Fibroblast of skin of back (primary cell): Measurements from ENCODE around the gene SLC44A1.
"Not testable (repeated sequence)": the region's sequence is repeated elsewhere in the genome, so short reads cannot be mapped to it uniquely, and the experiment has no call there.

ENCODE experiments used
- DNase-seq: peaks from one replicate; pipeline ENCODE4 v3.0.0-alpha.2; 2013

SLC44A1 gene

DNA sequence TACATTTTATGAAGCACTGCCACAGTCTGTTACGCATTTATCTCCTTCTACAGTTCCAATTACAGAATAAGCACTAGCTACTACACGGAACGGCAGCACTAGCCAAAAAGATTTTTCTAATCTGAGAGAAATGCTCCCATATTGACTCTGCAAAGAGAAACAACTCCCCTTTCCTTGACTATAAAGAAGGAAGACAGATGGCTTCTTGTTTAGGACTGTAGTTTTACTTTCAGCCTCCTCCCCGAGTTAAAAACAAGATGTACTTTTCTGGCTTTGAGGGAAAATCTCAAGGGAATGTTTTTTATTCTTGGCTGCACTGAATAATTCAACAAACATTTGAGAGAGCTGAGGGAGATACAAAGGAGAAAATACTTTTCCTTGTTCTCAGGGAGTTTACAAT, 1.9 kb upstream of the SLC44A1 start:
- DNase-seq, result peak; percentile 20

DNA sequence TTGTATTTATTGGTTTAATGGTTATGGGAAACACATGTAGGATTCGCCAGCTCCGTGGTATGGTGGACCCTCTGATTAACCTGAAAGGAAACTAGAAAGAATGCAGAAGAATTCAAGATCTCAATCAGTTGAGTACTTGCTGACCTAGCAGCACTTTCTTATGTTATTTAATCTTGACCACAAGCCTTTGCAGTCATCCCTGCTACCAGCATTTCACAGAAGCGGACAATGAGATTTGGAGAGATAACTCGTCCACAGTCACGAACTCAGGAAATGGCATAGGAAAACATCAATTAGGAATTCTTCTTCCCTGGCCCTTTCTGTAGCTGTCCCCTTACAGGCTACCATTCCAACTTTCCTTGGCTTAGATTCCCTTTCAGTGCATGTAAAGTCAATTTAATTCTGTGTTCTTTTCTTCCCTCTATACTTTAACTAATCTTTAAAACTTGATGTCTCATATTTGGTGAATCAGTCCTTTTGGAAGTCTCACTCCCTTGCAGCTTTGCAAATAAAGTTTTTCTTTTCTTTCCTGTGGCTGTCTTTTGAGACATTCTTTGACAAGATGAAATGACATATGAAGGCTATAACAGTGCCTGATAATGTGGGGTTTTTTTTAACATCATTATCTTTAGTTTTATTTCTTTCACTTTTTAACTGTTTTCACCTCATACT, 1.3 kb upstream of the SLC44A1 start:
- peak; percentile 58 for DNase-seq

DNA sequence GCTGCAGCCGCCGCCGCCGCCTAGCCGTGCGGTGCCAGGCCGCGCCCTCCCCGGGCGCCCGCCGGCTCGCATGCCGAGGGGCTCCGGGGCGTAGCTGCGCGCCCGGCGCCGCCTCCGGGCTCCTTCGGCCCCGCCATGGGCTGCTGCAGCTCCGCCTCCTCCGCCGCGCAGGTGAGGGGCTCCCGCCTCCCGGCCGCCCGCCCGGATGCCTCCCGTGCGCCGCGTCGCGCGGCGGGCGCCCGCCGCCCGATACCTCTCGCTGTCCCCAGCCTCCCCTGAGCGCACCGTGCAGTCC, 230 bp downstream of the SLC44A1 start:
- DNase-seq, result no peak

DNA sequence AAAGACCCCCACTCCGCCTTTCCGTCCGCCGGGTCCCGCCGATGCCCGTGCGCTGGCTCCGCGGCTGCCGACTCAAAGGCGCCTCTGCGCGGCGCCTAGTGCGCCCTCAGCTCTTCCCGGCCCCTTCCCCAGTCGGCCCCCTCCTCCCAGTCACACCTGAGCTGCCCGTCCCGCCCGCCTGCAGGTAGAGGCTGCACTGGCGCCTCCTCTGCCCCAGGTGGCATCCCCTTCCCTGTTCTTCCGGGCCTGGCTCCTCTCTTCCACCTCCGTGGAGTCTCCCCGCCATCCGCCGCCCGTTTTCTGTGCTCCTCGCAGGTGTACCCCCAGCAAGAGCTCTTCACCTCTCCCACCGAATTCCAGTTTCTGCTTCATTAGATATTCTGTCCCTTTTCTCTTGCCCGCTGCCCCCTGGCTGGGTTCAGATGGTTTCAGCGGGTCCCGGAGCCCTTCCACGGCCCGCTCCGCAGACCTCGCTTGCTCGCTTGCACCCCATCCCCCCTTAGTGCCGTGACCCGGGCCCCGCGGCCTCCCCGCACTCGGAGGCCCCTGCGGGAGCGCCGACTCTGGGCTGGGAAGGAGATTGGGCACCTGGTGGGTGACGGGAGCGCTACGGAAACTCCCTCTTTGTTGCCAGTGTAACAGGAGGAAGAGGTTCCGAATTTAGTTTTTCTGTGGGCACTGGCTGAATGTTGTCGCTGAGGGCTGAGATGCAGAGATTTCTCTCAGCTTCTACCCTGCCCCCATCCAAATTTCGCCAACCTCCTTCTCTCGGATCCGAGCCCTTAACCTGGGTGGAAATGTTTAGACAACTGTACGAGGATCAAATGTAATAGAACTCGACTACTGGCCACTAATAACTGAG, 809 bp downstream of the SLC44A1 start:
- peak; percentile 13 for DNase-seq

DNA sequence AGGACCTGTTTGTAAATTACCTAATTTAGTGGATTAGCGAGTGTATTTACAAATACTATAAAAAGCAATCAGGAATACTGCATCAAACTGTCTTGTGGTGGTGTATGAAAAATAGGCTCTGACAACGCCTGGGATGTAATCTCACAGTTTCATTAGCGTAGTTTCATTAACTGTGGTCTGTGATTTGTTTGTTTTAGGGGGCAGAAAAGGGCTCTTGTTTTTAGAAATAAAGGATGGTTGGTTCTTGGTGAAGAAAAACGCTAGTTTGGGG, 1.4 kb downstream of the SLC44A1 start:
- no peak for DNase-seq

DNA sequence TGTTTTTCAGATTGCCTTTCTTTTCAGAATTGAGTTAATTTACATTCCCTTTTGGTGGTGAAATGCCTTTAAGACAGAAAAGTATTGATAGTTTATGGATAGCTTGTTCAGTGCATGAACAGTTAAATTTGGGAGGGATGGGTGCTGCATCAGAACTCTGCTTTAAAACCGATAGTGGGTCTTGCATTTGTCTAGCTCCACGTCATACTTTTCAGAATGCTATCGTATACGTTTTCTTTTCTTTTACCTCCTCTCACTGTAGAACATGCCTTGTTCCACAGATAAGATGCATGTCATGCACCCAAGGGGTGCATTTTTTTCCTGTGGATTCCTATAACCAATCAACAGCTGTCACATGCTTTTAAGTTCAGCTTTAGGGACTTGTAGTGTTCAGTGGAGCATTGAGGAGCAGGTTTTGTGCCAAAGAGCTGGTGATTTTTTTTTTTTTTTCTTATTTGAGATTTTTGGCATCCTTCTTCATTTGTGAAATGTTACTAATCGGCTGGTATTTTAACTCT, 2.3 kb downstream of the SLC44A1 start:
- no peak for DNase-seq

DNA sequence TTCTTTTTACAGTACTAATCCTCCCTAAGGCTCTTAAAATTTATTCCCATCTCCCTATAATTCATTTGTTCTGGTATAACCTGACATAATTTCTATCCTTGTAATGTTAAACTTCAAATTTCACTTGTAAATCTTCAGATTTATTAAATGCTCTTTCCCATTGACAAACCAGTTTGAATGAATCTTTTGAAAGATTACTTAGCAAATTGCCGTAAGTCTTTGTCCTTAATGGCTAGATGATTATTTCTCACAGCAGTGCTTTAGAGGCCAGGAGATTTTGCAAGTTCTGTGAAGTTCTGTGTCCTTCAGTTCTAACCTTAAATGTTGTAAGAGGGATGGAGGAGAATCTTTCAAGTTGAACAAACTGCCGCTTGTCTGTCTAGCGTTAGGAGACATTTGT, 4.2 kb downstream of the SLC44A1 start:
- no peak for DNase-seq

DNA sequence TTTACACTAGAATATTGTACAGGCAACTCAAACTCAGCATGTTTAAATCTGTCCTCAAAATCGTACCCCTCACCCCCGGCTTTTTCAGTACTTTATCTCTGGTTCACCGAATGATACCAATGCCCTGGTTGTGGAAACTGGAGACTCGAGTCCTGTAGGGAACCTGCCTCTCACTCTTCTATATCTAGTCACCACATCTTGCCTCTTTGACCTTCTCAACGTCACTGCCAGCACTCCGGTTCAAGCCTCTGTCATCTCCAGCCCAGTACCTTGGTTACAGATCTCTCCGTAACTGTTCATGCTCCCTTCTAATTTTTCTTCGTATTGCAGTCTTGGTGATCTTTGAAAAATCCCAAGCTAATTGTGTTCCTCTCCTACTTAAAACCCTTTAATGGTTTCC, 6.7 kb downstream of the SLC44A1 start:
- no peak for DNase-seq

DNA sequence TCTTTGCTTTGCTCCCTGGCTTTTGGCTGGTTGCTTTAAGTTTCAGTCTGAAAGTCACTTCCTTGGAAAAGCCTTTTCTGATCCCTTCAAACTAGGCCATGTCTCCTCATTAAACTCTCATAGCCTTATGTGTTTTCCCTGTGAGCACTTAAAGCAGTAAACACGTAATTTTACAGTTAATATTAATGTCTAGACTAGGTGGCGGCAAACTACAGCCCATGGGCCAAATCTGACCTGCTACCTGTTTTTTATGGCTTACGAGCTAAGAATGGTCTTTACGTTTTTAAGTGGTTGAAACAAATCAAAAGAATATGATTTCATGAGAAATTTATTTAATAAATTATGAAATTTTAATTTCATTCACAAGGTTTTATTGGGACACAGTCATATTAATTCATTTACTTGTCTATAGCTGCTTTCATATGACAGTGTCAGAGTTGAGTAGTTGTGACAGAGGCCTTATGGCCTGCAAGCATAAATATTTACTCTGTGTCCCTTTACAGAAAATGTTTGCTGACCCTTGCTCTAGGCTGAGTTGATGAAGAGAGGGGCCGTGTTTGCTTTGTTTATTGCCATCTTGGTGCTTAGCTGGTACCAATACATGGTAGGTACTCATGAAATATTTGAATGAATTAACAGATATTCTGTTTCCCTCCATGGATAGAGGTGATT, 7.4 kb downstream of the SLC44A1 start:
- DNase-seq, result no peak

DNA sequence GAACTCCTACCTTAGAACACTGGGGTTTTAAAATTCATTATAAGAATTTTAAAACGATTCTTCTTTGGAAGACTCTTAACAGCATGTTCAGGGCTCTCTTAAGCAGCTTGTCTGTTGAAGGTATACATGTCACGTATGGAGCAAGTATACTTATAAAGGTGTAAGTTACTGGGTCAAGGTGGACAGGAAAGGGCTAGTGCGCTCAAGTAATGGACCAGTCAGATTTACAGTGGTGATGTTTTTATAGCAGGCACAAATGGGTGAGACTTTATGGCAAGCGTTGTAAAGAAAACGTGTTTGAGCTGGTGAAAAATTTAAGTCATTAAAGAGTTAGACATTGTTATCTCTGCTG, 7.9 kb downstream of the SLC44A1 start:
- no peak for DNase-seq

DNA sequence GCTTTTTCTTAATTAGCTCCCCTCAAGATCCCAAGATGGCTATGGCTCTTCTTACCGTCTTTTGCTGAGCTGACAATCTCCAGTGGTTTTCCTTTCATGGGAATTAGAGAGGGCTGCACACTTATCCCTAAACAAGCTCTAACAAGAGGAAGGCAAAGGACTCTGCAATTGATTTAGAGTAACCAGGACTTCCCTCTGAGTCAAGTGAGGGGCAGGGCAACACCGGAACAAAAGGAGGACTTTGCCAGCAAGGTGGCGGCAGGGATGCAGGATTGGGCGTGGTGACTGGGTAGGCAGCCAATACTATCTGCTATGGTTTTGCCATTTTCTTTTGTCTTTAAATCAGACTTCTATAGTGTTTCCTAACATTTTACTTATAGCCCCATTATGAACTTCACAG, 9.8 kb downstream of the SLC44A1 start:
- DNase-seq, result no peak

DNA sequence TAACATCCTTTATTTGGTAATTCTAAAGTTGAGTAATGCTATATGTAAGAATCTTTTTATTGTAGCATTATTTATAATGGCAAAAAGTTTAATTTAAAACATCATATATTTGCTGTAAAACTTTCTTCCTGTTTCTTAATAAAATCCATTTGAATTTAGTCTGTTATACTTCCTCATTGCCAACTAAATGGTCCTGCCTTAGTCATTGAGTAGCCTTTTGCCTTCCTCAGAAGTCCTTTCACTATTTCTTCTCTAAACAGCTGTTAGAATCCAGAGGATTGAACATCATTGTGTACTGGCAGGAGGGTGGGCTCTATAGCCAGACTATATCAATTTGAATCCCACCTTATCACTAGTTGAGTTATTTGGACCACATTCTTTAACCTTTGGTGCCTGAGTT, 11.0 kb downstream of the SLC44A1 start:
- DNase-seq, result no peak

DNA sequence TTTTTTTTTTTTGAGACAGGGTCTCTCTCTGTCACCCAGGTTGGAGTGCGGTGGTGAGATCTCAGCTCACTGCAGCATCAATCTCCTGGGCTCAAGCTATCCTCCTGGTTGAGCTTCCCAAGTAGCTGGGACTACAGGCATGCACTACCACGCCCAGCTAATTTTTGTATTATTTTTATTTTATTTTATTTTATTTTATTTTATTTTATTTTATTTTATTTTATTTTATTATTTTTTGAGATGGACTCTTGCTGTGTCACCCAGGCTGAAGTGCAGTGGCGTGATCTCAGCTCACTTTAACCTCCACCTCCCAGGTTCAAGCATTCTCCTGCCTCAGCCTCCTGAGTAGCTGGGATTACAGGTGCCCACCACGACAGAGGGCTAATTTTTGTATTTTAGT, 12.1 kb downstream of the SLC44A1 start:
- not testable (repeated sequence) for DNase-seq

DNA sequence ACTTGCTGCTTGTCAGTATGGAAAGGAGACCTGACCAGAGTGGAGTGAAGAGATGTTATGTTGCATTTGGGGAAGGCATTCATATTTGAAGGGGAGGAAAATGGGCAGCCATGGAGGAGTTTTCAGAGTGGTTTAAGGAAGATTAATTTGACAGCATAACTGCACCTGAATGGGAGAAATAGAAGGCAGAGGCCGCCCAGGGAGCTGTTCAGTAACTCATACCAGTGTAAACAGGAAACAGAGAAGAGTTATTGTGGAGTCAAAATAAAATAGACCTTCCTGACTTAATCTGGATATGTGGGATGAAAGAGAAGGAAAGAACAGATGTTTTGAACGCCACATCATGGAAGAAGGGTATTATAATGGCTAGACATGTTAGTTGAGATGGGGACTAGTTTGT, 13.4 kb downstream of the SLC44A1 start:
- DNase-seq, result no peak

DNA sequence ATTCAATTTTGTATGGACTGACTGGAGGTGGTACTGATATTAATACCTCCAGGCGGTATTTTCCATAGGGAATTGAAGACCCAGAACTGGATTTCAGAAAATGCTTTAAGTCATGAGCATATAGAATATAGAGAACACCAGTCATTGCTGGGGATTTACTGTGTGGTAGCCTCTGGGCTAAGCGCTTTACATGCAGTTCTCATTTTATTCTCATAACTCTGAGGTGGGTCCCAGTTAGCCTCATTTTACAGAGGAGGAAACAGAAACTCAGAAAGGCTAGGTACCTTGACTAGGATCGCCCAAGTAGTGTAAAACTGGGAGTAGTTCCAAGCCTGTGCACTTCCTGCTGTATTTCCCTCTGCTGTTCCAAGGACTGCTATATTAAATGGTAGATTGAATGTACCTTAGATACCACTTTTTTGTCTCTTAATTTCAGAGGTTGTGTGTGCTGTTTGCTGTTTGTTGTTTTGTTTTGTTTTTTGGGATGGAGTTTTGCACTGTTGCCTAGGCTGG, 13.8 kb downstream of the SLC44A1 start:
- no peak for DNase-seq

DNA sequence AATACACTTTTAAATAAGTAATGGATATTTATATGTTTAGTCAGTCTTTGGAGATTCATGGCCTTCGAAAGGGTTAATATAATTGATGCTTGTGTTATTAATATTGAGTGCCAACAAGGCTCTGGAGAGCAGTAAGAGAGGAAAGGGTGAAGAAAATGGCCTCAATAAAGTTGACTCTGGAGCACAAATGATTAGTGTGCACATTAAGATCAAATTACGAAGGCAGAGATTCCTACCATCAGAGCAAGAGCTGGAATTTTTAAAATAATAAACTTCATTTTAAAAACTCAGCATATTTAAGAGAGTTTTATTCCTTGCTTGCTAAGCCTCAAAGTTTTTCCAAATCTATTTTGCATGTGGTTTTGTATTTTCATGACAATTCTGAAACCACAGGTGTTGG, 14.8 kb downstream of the SLC44A1 start:
- no peak for DNase-seq

DNA sequence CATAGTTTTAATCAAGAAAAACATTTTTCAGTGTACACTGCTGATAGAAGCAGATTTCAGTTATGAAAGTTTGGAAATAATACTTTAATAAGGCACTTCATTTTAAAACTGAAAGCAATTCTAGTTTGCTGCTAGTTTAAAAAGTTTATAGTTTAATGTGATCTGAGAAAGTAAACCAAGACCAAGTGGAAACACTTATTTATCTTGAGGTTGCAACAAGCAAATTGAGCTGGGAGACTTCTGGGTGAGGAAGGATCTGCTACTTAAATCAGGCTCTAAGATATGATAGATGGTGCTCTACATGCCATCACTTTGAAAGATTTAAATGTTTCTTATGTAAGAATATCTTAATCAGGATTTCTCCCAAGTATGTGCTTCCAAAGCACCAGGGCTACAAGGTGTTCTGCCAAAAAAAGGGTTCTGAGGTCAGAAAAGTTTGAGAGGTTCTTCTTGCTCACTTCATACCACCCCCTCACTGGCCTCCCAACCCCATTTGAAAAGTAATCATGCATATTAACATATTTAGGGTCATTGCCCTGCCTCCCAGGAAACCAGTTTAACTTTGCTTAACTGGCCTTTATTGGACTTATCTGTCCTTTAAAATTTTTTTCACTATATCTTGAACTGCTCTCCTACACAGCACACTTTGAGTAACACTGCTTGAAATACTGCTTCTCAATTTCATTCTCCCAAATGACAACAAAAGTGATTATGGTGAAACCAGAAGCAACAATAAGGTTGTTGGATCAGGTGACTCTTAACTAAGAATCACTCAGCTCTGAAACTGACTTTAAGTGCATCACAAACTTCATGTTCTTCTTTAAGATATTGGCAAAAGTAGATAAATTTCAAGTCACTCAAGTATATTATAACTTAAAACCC, 15.5 kb downstream of the SLC44A1 start:
- no peak for DNase-seq

DNA sequence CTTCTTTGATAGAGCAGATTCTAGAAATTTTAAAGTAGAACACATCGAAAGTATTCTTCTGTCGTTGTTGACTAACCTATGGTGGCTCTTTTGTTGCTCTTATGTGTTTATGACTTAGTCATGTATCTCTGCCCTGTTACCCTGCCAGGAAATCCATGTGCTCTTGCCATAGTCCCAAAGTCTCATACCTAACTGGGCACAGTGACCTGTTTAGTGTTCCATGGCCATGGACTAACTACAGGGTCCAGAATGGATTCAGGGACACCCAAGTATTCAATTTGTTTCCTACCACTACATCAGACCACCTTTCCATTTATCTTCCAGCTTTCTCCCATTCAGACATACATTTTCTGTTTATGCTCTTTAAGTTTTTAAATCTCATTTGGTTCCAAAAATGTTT, 18.0 kb downstream of the SLC44A1 start:
- DNase-seq, result no peak

DNA sequence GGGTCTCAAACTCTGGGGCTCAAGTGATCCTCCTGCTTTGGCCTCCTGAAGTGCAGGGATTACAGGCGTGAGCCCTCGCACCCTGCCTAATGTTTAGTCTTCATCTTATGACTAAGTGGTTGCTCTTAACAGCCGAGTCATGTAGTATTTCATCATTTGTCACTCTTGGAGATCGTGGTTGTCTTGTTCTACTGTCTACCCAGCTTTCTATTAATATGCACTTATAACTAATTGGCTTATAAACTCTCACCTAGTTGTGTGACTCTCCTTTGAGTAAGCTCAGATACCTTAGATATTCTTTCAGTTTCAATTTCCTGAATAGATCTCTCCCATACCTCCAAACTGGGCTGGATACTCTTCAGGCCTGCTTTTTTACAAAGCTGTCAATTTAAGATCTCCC, 19.9 kb downstream of the SLC44A1 start:
- DNase-seq, result peak; percentile 41

DNA sequence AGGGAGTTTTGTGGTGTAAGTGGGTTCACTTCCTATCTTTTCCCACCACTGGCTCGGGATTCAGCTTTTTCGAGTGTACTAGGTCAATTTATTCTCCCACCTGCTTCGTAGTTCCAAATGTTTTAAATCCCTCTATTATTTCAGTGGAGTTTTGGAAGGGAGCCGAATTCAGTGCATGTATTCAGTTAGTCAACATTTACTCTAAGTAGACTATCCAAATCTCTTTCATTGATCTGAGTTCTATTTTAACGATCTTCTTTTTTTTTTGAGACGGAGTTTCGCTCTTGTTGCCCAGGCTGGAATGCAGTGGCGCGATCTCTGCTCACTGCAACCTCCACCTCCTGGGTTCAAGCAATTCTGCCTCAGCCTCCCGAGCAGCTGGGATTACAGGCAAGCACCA, 23.8 kb downstream of the SLC44A1 start:
- DNase-seq, result not testable (repeated sequence)

DNA sequence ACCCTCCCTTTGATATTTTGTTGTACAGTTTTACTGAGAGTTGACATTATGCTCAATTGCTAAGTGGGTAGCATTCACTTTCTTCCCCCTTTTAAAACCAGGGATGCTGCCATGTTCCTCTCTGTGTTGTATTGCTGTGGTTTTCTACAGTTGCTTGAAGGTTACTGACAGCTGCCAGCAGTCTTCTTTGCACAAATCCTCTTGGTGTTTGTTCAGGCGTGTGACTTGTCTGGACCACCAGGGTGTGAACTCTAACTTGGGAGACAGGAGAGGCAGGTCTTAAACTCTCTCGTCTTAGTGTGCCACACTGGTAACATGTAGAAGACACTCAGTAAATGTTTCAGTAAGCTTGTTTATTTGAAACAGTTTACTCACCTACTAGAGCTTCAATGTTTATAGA, 25.1 kb downstream of the SLC44A1 start:
- DNase-seq, result no peak

DNA sequence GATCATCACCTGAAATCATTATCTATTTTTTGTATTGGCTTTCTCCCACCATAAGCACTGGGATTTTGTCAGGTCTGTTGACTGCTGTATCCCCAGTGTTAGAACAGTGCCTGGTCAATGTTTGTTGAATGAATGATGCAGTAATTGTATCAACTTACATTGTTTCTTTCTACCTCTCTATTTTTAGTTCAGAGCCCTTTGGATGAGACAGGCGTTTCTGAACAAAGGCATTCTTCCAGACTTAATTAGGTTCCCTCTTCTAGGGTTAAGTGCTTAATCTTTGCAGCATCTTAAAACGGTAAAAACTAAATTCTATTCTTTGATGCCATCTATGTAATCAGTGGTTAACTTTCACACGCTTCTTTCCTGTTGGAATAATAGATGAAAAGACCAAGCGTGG, 26.3 kb downstream of the SLC44A1 start:
- no peak for DNase-seq

DNA sequence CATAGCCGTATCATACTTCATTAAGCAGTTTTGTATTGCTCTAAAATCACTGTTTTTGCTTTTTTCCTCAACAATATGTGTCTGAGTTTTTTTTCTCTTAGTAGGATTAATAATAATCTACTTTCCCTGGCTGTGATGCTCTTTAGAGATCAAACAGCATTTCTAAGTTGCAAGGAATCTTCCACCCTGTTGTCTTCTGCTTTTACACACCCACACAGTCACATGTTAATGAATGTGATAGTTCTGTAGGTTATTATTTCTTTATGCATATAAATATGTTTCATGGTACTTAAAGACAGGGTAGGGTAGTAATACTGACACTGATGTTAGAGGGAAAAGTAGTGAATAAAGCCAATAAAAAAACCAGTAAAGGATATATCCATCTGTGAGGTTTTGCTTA, 29.3 kb downstream of the SLC44A1 start:
- DNase-seq, result no peak
